Fibroblast of pulmonary artery (primary cell): Measurements from ENCODE around the gene EVX2.
A peak's percentile ranks its signal among the peaks of the same experiment; 100 is the strongest.

Experiments used
- DNase-seq: peaks from one replicate; pipeline ENCODE4 v3.0.0-alpha.2; 2010; ENCODE audit warnings: low read depth
- H3K4me3 ChIP-seq: replicated peaks from 2 replicates; pipeline ENCODE4 v1.5.1; 2011; ENCODE audit warnings: low read depth, mild to moderate bottlenecking, control low read depth, low read length, moderate library complexity
- CTCF ChIP-seq: IDR thresholded peaks from 2 replicates; pipeline ENCODE4 v1.5.1; 2011; ENCODE audit warnings: mild to moderate bottlenecking, control low read depth, low read length, inconsistent platforms; ENCODE audit errors: missing control alignments

The EVX2 gene

GRCh38 chr2:176088937-176089842, 5.4 kb upstream of the EVX2 start:
- no peak for TF ChIP-seq CTCF
- no peak overlapping the region for H3K4me3 ChIP-seq
- DNase-seq: no peak

GRCh38 chr2:176088048-176088936, 4.5 kb upstream of the EVX2 start:
- TF ChIP-seq CTCF: peak; percentile 68
- peak overlapping the region; percentile 23 for H3K4me3 ChIP-seq
- peak; percentile 49 for DNase-seq

GRCh38 chr2:176087330-176088047, 3.7 kb upstream of the EVX2 start:
- no peak overlapping the region for H3K4me3 ChIP-seq
- no peak for TF ChIP-seq CTCF
- no peak for DNase-seq

- H3K4me3 ChIP-seq: no peak overlapping the region
- TF ChIP-seq CTCF: peak; percentile 49
- DNase-seq: peak; percentile 37
Observed at GRCh38 chr2:176085861-176086771, 2.4 kb upstream of the EVX2 start.

- DNase-seq: no peak
- no peak overlapping the region for H3K4me3 ChIP-seq
- no peak for TF ChIP-seq CTCF
Observed at GRCh38 chr2:176085120-176085788, 1.5 kb upstream of the EVX2 start.
